Suprapubic skin (tissue), 4 donors: ENCODE measurements around the gene TNFAIP8L1. TPM values are rescaled to one million over a fixed set of nuclear protein-coding genes. Genes with fewer than 3 reads are reported as not detected.

Source experiments
- DNase-seq, 2 donors: peaks; one replicate each; pipeline ENCODE4 v3.0.0-alpha.2; 2019; ENCODE audit warnings: low spot score in 2 of 2
- H3K27ac ChIP-seq: fragments of 200-600 bp; sonication (generic); one replicate; pipeline ENCODE4 v1.5.1; 2019
- H3K27me3 ChIP-seq: fragments of 200-600 bp; sonication (generic); one replicate; pipeline ENCODE4 v1.5.1; 2019
- H3K36me3 ChIP-seq: fragments of 200-600 bp; sonication (generic); one replicate; pipeline ENCODE4 v1.5.1; 2019
- H3K4me1 ChIP-seq: fragments of 200-600 bp; sonication (generic); one replicate; pipeline ENCODE4 v1.5.1; 2019
- H3K4me3 ChIP-seq: fragments of 200-600 bp; sonication (generic); one replicate; pipeline ENCODE4 v1.5.1; 2019; ENCODE audit warnings: mild to moderate bottlenecking
- H3K9me3 ChIP-seq: fragments of 200-600 bp; sonication (generic); one replicate; pipeline ENCODE4 v1.5.1; 2019
- EP300 ChIP-seq: sonication (generic); formaldehyde crosslinking; IDR thresholded peaks from one replicate; pipeline ENCODE4 v1.6.1; 2017; ENCODE audit warnings: antibody characterized with exemption
- POLR2A ChIP-seq, 2 donors: fragments of 450-650 bp; IDR thresholded peaks; one replicate each; pipeline ENCODE4 v1.6.1; 2017; ENCODE audit warnings: antibody characterized with exemption in 2 of 2, mild to moderate bottlenecking in 2 of 2, moderate library complexity in 2 of 2
- POLR2AphosphoS5 ChIP-seq, 3 donors: sonication (generic); formaldehyde crosslinking; IDR thresholded peaks; one replicate each; pipeline ENCODE4 v1.6.1; 2017; ENCODE audit warnings: antibody characterized with exemption in 3 of 3
- WGBS: methylation state at CpG from one replicate; pipeline ENCODE4 v1.1.5; 2018; 5-methylcytosine and 5-hydroxymethylcytosine counted together
- total RNA-seq, 4 donors: library from RNA; depleted of rRNA; stranded (reverse); fragments of >200 nt; gene quantifications; one replicate each; pipeline ENCODE4 v1.1.0, GENCODE V29; 2016
- TF ChIP-seq, protein P1 (sequence below), 2 donors: fragments of 200-600 bp in 1 of 2; fragments of 450-650 bp in 1 of 2; sonication (generic) in 1 of 2; IDR thresholded peaks; one replicate each; pipeline ENCODE4 v1.5.1; 2016 to 2019; ENCODE audit warnings: antibody characterized with exemption in 2 of 2, mild to moderate bottlenecking in 1 of 2, moderate library complexity in 1 of 2

Gene TNFAIP8L1
- total RNA-seq, 4 donors from 2014 or later: 4.8 to 8.3 (median 7.0) TPM

GRCh38 chr19:4597975-4598671 lies 41.2 kb upstream of the TNFAIP8L1 start:
- WGBS: 3% methylated on average over 16 of the region's 32 CpGs
- peaks cover 54% of the 10 kb centered on the region for H3K27me3 ChIP-seq
- no peak overlapping the region for H3K27ac ChIP-seq
- H3K4me1 ChIP-seq: peaks cover 16% of the 10 kb centered on the region
- TF ChIP-seq EP300 (no peak), POLR2AphosphoS5 (IDR thresholded peaks at IDR 0.05) (no peak), POLR2A (IDR thresholded peaks at IDR 0.05) (no peak)
- TF ChIP-seq, protein P1, sequence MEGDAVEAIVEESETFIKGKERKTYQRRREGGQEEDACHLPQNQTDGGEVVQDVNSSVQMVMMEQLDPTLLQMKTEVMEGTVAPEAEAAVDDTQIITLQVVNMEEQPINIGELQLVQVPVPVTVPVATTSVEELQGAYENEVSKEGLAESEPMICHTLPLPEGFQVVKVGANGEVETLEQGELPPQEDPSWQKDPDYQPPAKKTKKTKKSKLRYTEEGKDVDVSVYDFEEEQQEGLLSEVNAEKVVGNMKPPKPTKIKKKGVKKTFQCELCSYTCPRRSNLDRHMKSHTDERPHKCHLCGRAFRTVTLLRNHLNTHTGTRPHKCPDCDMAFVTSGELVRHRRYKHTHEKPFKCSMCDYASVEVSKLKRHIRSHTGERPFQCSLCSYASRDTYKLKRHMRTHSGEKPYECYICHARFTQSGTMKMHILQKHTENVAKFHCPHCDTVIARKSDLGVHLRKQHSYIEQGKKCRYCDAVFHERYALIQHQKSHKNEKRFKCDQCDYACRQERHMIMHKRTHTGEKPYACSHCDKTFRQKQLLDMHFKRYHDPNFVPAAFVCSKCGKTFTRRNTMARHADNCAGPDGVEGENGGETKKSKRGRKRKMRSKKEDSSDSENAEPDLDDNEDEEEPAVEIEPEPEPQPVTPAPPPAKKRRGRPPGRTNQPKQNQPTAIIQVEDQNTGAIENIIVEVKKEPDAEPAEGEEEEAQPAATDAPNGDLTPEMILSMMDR (IDR thresholded peaks at IDR 0.05): no peak
- no peak overlapping the region for H3K4me3 ChIP-seq
- no peak for DNase-seq
- no peaks in the 10 kb centered on the region for H3K9me3 ChIP-seq
- no peaks in the 10 kb centered on the region for H3K36me3 ChIP-seq

DNA sequence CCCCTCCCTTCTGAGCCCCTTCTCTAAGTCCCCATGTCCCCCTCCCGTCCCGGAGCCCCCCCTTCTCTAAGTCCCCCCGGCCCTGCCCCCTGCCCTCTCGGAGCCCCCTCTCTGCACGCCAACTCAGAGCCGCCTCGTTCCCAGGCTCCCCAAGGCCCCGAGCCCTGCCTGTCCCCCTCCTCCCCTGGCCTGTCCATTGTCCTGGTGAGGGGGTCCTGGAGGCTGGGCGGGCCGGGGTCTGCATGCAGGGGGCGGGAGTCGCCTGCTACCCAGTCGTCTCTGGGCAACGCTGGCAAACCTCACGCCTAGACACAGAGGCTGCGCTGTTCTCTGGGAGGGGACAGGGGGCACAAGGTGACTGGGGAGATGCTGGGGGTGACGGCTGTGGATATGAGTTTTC lies 40.6 kb upstream of the TNFAIP8L1 start:
- Histone ChIP-seq H3K27ac (no peak overlapping the region), H3K9me3 (no peaks in the 10 kb centered on the region), H3K36me3 (no peaks in the 10 kb centered on the region), H3K27me3 (peaks cover 53% of the 10 kb centered on the region), H3K4me1 (peaks cover 15% of the 10 kb centered on the region), H3K4me3 (no peak overlapping the region)
- no peak for DNase-seq
- no peak for TF ChIP-seq POLR2A (IDR thresholded peaks at IDR 0.05)
- no peak for TF ChIP-seq POLR2AphosphoS5 (IDR thresholded peaks at IDR 0.05)
- no peak for TF ChIP-seq EP300
- TF ChIP-seq, protein P1 (IDR thresholded peaks at IDR 0.05): no peak
- 16% methylated on average over 10 of the region's 17 CpGs for WGBS

GRCh38 chr19:4600082-4600481 lies 39.2 kb upstream of the TNFAIP8L1 start:
- no peak overlapping the region for H3K4me3 ChIP-seq
- no peaks in the 10 kb centered on the region for H3K36me3 ChIP-seq
- TF ChIP-seq, protein P1 (IDR thresholded peaks at IDR 0.05): no peak
- TF ChIP-seq POLR2A (IDR thresholded peaks at IDR 0.05) (no peak), EP300 (no peak), POLR2AphosphoS5 (IDR thresholded peaks at IDR 0.05) (no peak)
- peaks cover 58% of the 10 kb centered on the region for H3K27me3 ChIP-seq
- no peaks in the 10 kb centered on the region for H3K9me3 ChIP-seq
- no peak overlapping the region for H3K27ac ChIP-seq
- WGBS: 84% methylated on average over 10 of the region's 10 CpGs
- H3K4me1 ChIP-seq: peaks cover 15% of the 10 kb centered on the region
- DNase-seq: no peak

DNA sequence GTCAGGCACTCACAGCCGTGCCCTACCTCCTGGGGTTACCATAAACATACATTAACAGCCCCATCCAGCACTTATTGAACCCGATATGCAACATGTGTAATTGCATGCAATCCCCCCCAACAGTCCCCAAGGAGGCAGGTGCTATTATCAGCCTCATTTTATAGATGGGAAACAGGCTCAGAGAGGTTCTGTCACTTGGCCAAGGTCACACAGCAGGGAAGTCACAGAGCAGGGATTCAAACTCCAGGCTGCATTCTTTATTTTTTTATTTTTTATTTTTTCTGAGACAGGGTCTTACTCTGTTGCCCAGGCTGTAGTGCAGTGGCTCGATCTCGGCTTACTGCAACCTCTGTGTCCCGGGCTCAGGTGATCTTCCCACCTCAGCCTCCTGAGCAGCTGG lies 38.4 kb upstream of the TNFAIP8L1 start:
- Histone ChIP-seq H3K4me3 (no peak overlapping the region), H3K27ac (no peak overlapping the region), H3K4me1 (peaks cover 15% of the 10 kb centered on the region), H3K36me3 (no peaks in the 10 kb centered on the region), H3K27me3 (peaks cover 60% of the 10 kb centered on the region), H3K9me3 (no peaks in the 10 kb centered on the region)
- no peak for DNase-seq
- WGBS: 84% methylated on average over 5 of the region's 5 CpGs
- TF ChIP-seq EP300: no peak
- TF ChIP-seq, protein P1 (IDR thresholded peaks at IDR 0.05): no peak
- TF ChIP-seq POLR2A (IDR thresholded peaks at IDR 0.05): no peak
- no peak for TF ChIP-seq POLR2AphosphoS5 (IDR thresholded peaks at IDR 0.05)

DNA sequence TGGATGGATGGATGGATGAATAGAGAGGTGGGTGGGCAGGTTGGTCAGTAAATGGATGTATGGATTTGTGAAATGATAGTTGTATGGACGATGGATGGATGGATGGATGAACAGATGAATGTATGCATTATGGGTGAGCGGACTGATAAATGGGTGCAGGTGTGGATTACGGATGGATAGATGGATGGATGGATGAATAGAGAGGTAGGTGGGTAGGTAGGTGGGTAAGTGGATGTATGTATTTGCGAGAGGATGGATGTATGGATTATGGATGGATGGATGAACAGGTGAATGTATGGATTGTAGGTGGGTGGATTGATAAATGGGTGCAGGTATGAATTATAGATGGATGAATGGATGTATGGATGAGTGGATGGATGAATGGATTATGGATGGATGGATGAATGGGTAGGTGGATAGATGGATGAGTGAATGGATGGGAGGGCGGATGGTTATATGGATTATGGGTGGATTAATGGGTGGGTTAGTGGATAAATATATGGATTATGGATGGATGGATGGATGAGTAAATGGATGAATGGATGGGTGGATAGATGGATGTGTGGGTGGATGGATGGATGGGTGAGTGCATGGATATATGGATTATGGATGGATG lies 37.0 kb upstream of the TNFAIP8L1 start:
- WGBS: 90% methylated on average over 5 of the region's 5 CpGs
- Histone ChIP-seq H3K4me3 (no peak overlapping the region), H3K4me1 (peaks cover 23% of the 10 kb centered on the region), H3K36me3 (no peaks in the 10 kb centered on the region), H3K27me3 (peaks cover 63% of the 10 kb centered on the region), H3K9me3 (no peaks in the 10 kb centered on the region), H3K27ac (no peak overlapping the region)
- DNase-seq: no peak
- TF ChIP-seq POLR2A (IDR thresholded peaks at IDR 0.05) (no peak), POLR2AphosphoS5 (IDR thresholded peaks at IDR 0.05) (no peak), EP300 (no peak)
- TF ChIP-seq, protein P1 (IDR thresholded peaks at IDR 0.05): no peak
